Body of pancreas (tissue), 4 donors: ENCODE data around the gene TPM2. TPM values are rescaled to one million over a fixed set of nuclear protein-coding genes. Genes with fewer than 3 reads are reported as not detected.

ENCODE experiments used
- ATAC-seq: fragments of 150-250 bp; one replicate; pipeline ENCODE4 v1.9.1; 2016
- DNase-seq, 4 donors: peaks; one replicate each; pipeline ENCODE4 v3.0.0-alpha.2; 2019
- H3K27ac ChIP-seq, 4 donors: fragments of 200-600 bp; sonication (generic); 1 replicate in 3 of 4; 2 replicates in 1 of 4; pipeline versions ENCODE4 v1.5.1 to v1.6.1; 2016 to 2019; ENCODE audit warnings: mild to moderate bottlenecking in 1 of 4, mixed read lengths in 1 of 4, moderate library complexity in 1 of 4
- H3K27me3 ChIP-seq, 2 donors: fragments of 200-600 bp; sonication (generic); one replicate each; pipeline ENCODE4 v1.6.0; 2016; ENCODE audit warnings: mild to moderate bottlenecking in 1 of 2
- H3K36me3 ChIP-seq, 2 donors: fragments of 200-600 bp; sonication (generic); replicated peaks in 1 of 2; 2 replicates each; pipeline ENCODE4 v1.5.1; 2016; ENCODE audit warnings: low read depth in 2 of 2; ENCODE audit not compliant: insufficient read depth in 1 of 2
- H3K4me1 ChIP-seq: fragments of 200-600 bp; sonication (generic); one replicate; pipeline ENCODE4 v1.6.0; 2016
- H3K4me3 ChIP-seq, 2 donors: fragments of 200-600 bp; sonication (generic); 1 replicate in 1 of 2; 2 replicates in 1 of 2; pipeline ENCODE4 v1.5.1; 2016 to 2019
- H3K9me3 ChIP-seq, 3 donors: fragments of 200-600 bp; sonication (generic); 1 replicate in 2 of 3; 2 replicates in 1 of 3; pipeline ENCODE4 v1.5.1; 2016
- POLR2A ChIP-seq, 3 donors: fragments of 450-650 bp; IDR thresholded peaks; one replicate each; pipeline ENCODE4 v1.6.1; 2016; ENCODE audit warnings: antibody characterized with exemption in 3 of 3, mild to moderate bottlenecking in 2 of 3
- WGBS, 2 donors: methylation state at CpG; one replicate each; pipeline ENCODE4 v1.1.5; 2017; 5-methylcytosine and 5-hydroxymethylcytosine counted together
- intact Hi-C: fragments of 100-400 bp; cut with DNase I; formaldehyde crosslinking; loops from one replicate; pipeline ENCODE4 v1.15.1; 2023
- total RNA-seq, 2 donors: library from RNA; depleted of rRNA; stranded (reverse); fragments of >200 nt; gene quantifications; one replicate each; pipeline ENCODE4 v1.1.0, GENCODE V29; 2016
- TF ChIP-seq, protein P1 (sequence below), 7 experiments: fragments of 450-650 bp in 4 of 7; fragments of 200-600 bp in 3 of 7; sonication (generic) in 3 of 7; IDR thresholded peaks; one replicate each; pipeline ENCODE4 v1.5.1; 2016 to 2019; ENCODE audit warnings: antibody characterized with exemption in 7 of 7

TPM2 gene
- total RNA-seq, 2 donors from 2014 or later: 75.8 to 132 TPM

DNA sequence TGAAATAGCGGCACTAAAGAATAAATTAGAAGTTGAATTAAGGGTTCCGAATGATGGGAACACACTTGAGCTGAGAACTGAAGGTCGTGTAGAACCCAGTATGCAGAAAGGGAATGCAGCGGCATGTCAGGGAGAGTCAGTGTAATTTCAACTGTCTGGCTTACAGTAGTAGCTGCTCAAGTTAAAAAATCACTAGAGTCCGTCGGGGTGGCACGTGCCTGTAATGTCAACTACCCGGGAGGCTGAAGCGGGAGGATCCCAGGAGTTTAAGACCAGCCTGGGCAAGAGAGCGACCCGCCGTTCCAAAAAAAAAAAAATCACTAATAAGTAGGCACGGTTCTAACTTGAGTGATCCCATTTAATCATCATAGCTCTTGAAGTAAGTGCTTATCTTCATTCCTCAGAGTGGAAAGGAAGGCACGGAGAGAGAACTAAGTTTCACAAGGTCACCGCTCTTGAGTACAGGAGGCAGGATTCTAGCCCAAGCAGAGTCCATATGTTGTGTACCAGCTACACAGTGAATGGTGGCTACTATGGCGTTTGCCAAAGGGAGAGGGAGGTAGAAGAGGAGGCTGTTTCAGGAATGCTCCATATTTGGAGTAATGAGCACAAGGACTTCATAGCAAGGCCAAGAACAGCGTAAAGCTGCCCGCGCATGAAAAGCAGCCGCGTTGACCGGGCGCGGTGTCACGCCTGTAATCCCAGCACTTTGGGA lies 32.7 kb downstream of the TPM2 start:
- Histone ChIP-seq H3K27me3 (no peaks in the 10 kb centered on the region), H3K36me3 (no peaks in the 10 kb centered on the region), H3K4me1 (peaks cover 42% of the 10 kb centered on the region), H3K27ac (peak overlapping the region; percentile 90 to 99 (median 96)), H3K4me3 (no peak overlapping the region), H3K9me3 (no peaks in the 10 kb centered on the region)
- intact Hi-C loops: no loop called here
- ATAC-seq: peak; percentile 12
- no peak for DNase-seq
- WGBS, 2 donors: 26% methylated on average over 25 of the region's 25 CpGs
- TF ChIP-seq POLR2A (IDR thresholded peaks at IDR 0.05): no peak
- TF ChIP-seq, protein P1, sequence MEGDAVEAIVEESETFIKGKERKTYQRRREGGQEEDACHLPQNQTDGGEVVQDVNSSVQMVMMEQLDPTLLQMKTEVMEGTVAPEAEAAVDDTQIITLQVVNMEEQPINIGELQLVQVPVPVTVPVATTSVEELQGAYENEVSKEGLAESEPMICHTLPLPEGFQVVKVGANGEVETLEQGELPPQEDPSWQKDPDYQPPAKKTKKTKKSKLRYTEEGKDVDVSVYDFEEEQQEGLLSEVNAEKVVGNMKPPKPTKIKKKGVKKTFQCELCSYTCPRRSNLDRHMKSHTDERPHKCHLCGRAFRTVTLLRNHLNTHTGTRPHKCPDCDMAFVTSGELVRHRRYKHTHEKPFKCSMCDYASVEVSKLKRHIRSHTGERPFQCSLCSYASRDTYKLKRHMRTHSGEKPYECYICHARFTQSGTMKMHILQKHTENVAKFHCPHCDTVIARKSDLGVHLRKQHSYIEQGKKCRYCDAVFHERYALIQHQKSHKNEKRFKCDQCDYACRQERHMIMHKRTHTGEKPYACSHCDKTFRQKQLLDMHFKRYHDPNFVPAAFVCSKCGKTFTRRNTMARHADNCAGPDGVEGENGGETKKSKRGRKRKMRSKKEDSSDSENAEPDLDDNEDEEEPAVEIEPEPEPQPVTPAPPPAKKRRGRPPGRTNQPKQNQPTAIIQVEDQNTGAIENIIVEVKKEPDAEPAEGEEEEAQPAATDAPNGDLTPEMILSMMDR (IDR thresholded peaks at IDR 0.05): no peak

DNA sequence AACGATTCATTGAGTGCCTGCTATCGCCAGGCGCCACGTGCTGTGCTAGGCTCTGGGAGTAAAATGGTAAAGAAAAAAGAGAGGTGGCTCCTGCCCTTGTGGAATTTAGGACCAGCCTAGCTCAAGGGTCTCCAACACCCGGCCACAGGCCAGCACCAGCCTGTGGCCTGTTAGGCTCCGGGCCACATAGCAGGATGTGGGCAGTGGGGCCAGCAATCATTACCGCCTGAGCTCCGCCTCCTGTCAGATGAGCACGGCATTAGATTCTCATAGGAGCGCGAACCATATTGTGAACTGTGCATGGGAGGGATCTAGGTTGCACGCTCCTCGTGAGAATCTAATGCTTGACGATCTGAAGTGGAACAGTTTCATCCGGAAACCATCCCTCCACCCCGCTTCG lies 33.4 kb downstream of the TPM2 start:
- Histone ChIP-seq H3K4me1 (peaks cover 42% of the 10 kb centered on the region), H3K27ac (no peak overlapping the region), H3K27me3 (no peaks in the 10 kb centered on the region), H3K4me3 (no peak overlapping the region), H3K36me3 (no peaks in the 10 kb centered on the region), H3K9me3 (no peaks in the 10 kb centered on the region)
- ATAC-seq (no peak), DNase-seq (no peak)
- TF ChIP-seq POLR2A (IDR thresholded peaks at IDR 0.05): no peak
- TF ChIP-seq, protein P1 (IDR thresholded peaks at IDR 0.05): no peak
- WGBS, 2 donors: 83 to 88% methylated on average over 12 to 17 of the region's 17 CpGs
- intact Hi-C loops: no loop called here

GRCh38 chr9:35653611-35654010 lies 36.1 kb downstream of the TPM2 start:
- 92 to 100% methylated on average over 1 to 2 of the region's 2 CpGs for WGBS, 2 donors
- no peaks in the 10 kb centered on the region for H3K36me3 ChIP-seq
- H3K9me3 ChIP-seq: no peaks in the 10 kb centered on the region
- no peak for TF ChIP-seq POLR2A (IDR thresholded peaks at IDR 0.05)
- H3K4me3 ChIP-seq: no peak overlapping the region
- DNase-seq (no peak), ATAC-seq (no peak)
- peaks cover 17% of the 10 kb centered on the region for H3K4me1 ChIP-seq
- intact Hi-C loops: loop anchor here (5.0 kb wide), 1 partner anchor 79 kb away; the partner anchor contains the start of genes CREB3 and TLN1
- no peaks in the 10 kb centered on the region for H3K27me3 ChIP-seq
- no peak overlapping the region for H3K27ac ChIP-seq

GRCh38 chr9:35652829-35653209 lies 36.9 kb downstream of the TPM2 start:
- Histone ChIP-seq H3K27me3 (no peaks in the 10 kb centered on the region), H3K27ac (peak overlapping the region in 1 of 4 donors; percentile 56), H3K4me3 (no peak overlapping the region), H3K4me1 (peaks cover 17% of the 10 kb centered on the region), H3K9me3 (no peaks in the 10 kb centered on the region), H3K36me3 (no peaks in the 10 kb centered on the region)
- TF ChIP-seq POLR2A (IDR thresholded peaks at IDR 0.05): no peak
- TF ChIP-seq, protein P1 (IDR thresholded peaks at IDR 0.05): no peak
- intact Hi-C loops: loop anchor here (5.0 kb wide), 1 partner anchor 79 kb away; the partner anchor contains the start of genes CREB3 and TLN1
- 84 to 89% methylated on average over 8 of the region's 8 CpGs for WGBS, 2 donors
- DNase-seq (peak in 1 of 4 donors; percentile 11), ATAC-seq (no peak)

DNA sequence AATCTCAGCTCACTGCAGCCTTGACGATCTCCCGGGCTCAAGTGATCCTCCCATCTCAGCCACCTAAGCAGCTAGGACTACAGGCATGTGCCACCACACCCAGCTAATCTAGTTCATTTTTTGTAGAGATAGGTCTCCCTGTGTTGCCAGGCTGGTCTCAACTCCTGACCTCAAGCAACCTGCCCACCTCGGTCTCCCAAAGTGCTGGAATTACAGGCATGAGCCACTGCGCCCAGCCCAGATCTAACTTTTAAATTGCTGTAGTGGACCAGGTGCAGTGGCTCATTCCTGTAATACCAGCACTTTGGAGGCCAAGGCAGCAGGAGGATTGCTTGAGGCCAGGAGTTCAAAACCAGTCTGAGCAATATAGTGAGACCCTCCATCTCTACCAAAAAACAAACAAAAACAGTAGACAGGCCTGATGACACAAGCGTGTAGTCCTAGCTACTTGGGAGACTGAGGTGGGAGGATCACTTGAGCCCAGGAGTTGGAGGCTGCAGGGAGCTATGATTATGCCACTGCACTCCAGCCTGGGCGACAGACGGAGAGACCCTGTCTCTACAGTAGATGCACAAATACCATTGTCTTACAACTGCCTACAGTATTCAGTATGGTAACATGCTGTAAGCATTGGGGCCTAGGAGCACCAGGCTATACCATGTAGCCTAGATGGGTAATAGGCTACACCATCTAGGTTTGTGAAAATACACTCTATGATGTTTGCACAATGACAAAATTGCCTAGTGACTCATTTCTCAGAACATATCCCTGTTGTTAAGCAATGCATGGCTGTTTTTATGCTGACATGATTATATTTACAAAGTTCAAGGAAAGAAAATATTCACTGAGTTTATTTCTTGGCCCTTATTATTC lies 37.5 kb downstream of the TPM2 start:
- H3K9me3 ChIP-seq: no peaks in the 10 kb centered on the region
- DNase-seq: peak in 1 of 4 donors; percentile 12
- H3K27ac ChIP-seq: peak overlapping the region in 3 of 4 donors; percentile 17 to 56 (median 45)
- peaks cover 15% of the 10 kb centered on the region for H3K4me1 ChIP-seq
- intact Hi-C loops: loop anchor here (5.0 kb wide), 1 partner anchor 80 kb away; the partner anchor contains the start of genes CREB3 and TLN1
- TF ChIP-seq, protein P1 (IDR thresholded peaks at IDR 0.05): no peak
- no peak for TF ChIP-seq POLR2A (IDR thresholded peaks at IDR 0.05)
- H3K36me3 ChIP-seq: no peaks in the 10 kb centered on the region
- H3K4me3 ChIP-seq: no peak overlapping the region
- ATAC-seq: peak; percentile 17
- H3K27me3 ChIP-seq: no peaks in the 10 kb centered on the region
- WGBS, 2 donors: 66 to 77% methylated on average over 4 to 7 of the region's 7 CpGs
